A549 (cell line): ENCODE measurements around the gene KANSL3. TPM values are rescaled to one million over a fixed set of nuclear protein-coding genes. Genes with fewer than 3 reads are reported as not detected.

ENCODE experiments used
- ATAC-seq, 2 experiments: fragments of 200-7000 bp in 1 of 2; fragments of >200 bp in 1 of 2; cut with Nextera tagmentation in 1 of 2; cut with Tn5 transposase in 1 of 2; 3 replicates each; pipeline versions ENCODE4 v1.8.0 to v1.9.1; 2018 to 2020; ENCODE audit warnings: mild to moderate bottlenecking in 1 of 2, moderate library complexity in 1 of 2
- CTCF ChIA-PET: fragments of 300-600 bp; sonication (Branson Sonifier 250); formaldehyde crosslinking; extraction: SDS; loops from one replicate; lab custom pipeline; 2021; ENCODE audit warnings: antibody characterized with exemption, inconsistent platforms; lab: Yijun Ruan, JAX
- POLR2A ChIA-PET: fragments of 350-600 bp; formaldehyde crosslinking; extraction: SDS; loops from one replicate; lab custom pipeline; 2021; ENCODE audit warnings: antibody characterized with exemption, inconsistent platforms; lab: Yijun Ruan, JAX
- DNase-seq, 2 experiments: peaks; one replicate each; pipeline versions ENCODE4 v3.0.0 to v3.0.0-alpha.2; 2011 to 2016; ENCODE audit warnings: low read depth in 1 of 2, low spot score in 1 of 2
- FAIRE-seq: peaks from 2 replicates; lab custom pipeline; 2011; peaks lifted over from hg19 to GRCh38; lab: Jason Lieb, UNC
- H3K27ac ChIP-seq, 2 experiments: fragments of >200 bp; sonication (Bioruptor Twin); formaldehyde crosslinking; 3 replicates each; pipeline ENCODE4 v1.5.1; 2016 to 2017
- H3K4me1 ChIP-seq: fragments of >200 bp; sonication (Bioruptor Twin); formaldehyde crosslinking; 3 replicates; pipeline ENCODE4 v1.6.1; 2016
- H3K4me2 ChIP-seq: fragments of >200 bp; sonication (Bioruptor Twin); formaldehyde crosslinking; 3 replicates; pipeline ENCODE4 v1.6.1; 2016
- H3K4me3 ChIP-seq: fragments of >200 bp; sonication (Bioruptor Twin); formaldehyde crosslinking; 3 replicates; pipeline ENCODE4 v1.5.1; 2016
- H3K9me3 ChIP-seq: fragments of >200 bp; sonication (Bioruptor Twin); formaldehyde crosslinking; 3 replicates; pipeline ENCODE4 v1.6.1; 2016
- BCL3 ChIP-seq: fragments of >200 bp; sonication (Bioruptor Twin); formaldehyde crosslinking; IDR thresholded peaks from 3 replicates; pipeline ENCODE4 v1.6.1; 2016
- BHLHE40 ChIP-seq: IDR thresholded peaks from 2 replicates; pipeline ENCODE4 v1.6.1; 2012; ENCODE audit warnings: low read depth, low read length, inconsistent platforms
- CBX8 ChIP-seq: fragments of 200-600 bp; sonication (generic); IDR thresholded peaks from 2 replicates; pipeline ENCODE4 v1.6.1; 2016
- CEBPB ChIP-seq, 2 experiments: fragments of >200 bp in 1 of 2; sonication (Bioruptor Twin) in 1 of 2; formaldehyde crosslinking in 1 of 2; IDR thresholded peaks; 2 replicates each; pipeline ENCODE4 v1.6.1; 2012 to 2016
- CHD2 ChIP-seq: fragments of 150-350 bp; IDR thresholded peaks from 2 replicates; pipeline ENCODE4 v1.6.1; 2014; ENCODE audit warnings: low read length; ENCODE audit not compliant: partially characterized antibody
- CHD4 ChIP-seq: fragments of 200-600 bp; sonication (generic); IDR thresholded peaks from 2 replicates; pipeline ENCODE4 v1.6.1; 2016; ENCODE audit warnings: antibody characterized with exemption, mild to moderate bottlenecking, borderline replicate concordance
- EHF ChIP-seq: fragments of 250-450 bp; sonication (Bioruptor Pico); IDR thresholded peaks from 2 replicates; pipeline ENCODE4 v1.5.0; 2020; ENCODE audit warnings: mild to moderate bottlenecking
- EHMT2 ChIP-seq: fragments of 200-600 bp; sonication (generic); IDR thresholded peaks from 2 replicates; pipeline ENCODE4 v1.6.1; 2016; ENCODE audit warnings: antibody characterized with exemption, low read depth, mild to moderate bottlenecking, moderate library complexity
- FOXS1 ChIP-seq: fragments of 250-450 bp; sonication (Bioruptor Pico); IDR thresholded peaks from 2 replicates; pipeline ENCODE4 v1.5.0; 2020; ENCODE audit warnings: mild to moderate bottlenecking, moderate library complexity
- GATA3 ChIP-seq: IDR thresholded peaks from 2 replicates; pipeline ENCODE4 v1.6.1; 2012; ENCODE audit warnings: borderline replicate concordance
- HDAC2 ChIP-seq: fragments of 200-600 bp; sonication (generic); IDR thresholded peaks from 2 replicates; pipeline ENCODE4 v1.6.1; 2016
- HOXB5 ChIP-seq: fragments of 250-450 bp; sonication (Bioruptor Pico); IDR thresholded peaks from 2 replicates; pipeline ENCODE4 v1.5.0; 2020; ENCODE audit warnings: mild to moderate bottlenecking, moderate library complexity
- JUN ChIP-seq, 2 experiments: fragments of >200 bp; sonication (Bioruptor Twin); formaldehyde crosslinking; IDR thresholded peaks; 2 replicates in 1 of 2; 3 replicates in 1 of 2; pipeline ENCODE4 v1.6.1; 2016 to 2017
- JUNB ChIP-seq: fragments of >200 bp; sonication (Bioruptor Twin); formaldehyde crosslinking; IDR thresholded peaks from 2 replicates; pipeline ENCODE4 v1.6.1; 2016
- KDM5A ChIP-seq: fragments of 200-600 bp; sonication (generic); IDR thresholded peaks from 2 replicates; pipeline ENCODE4 v1.6.1; 2016; ENCODE audit warnings: antibody characterized with exemption, mild to moderate bottlenecking
- MAX ChIP-seq: IDR thresholded peaks from 2 replicates; pipeline ENCODE4 v1.6.1; 2012
- NFE2L2 ChIP-seq: fragments of 150-350 bp; conservative IDR thresholded peaks from 2 replicates; pipeline ENCODE4 v1.6.1; 2014; ENCODE audit warnings: low read length
- NR3C1 ChIP-seq: fragments of >200 bp; sonication (Bioruptor Twin); formaldehyde crosslinking; IDR thresholded peaks from 3 replicates; pipeline ENCODE4 v1.6.1; 2017
- PBX3 ChIP-seq: IDR thresholded peaks from 2 replicates; pipeline ENCODE4 v1.6.1; 2012
- PHF8 ChIP-seq: fragments of 200-600 bp; sonication (generic); IDR thresholded peaks from 2 replicates; pipeline ENCODE4 v1.6.1; 2016; ENCODE audit warnings: low read depth, mild to moderate bottlenecking, antibody characterized with exemption, moderate library complexity, borderline replicate concordance
- RAD21 ChIP-seq, 2 experiments: fragments of >200 bp in 1 of 2; sonication (Bioruptor Twin) in 1 of 2; formaldehyde crosslinking in 1 of 2; IDR thresholded peaks in 1 of 2; conservative IDR thresholded peaks in 1 of 2; 2 replicates in 1 of 2; 3 replicates in 1 of 2; pipeline ENCODE4 v1.6.1; 2012 to 2018; ENCODE audit warnings: inconsistent platforms in 1 of 2
- RARB ChIP-seq: fragments of 250-450 bp; sonication (Bioruptor Pico); IDR thresholded peaks from 2 replicates; pipeline ENCODE4 v1.8.0; 2021; ENCODE audit warnings: mild to moderate bottlenecking, moderate library complexity
- RCOR1 ChIP-seq: fragments of 150-350 bp; IDR thresholded peaks from 2 replicates; pipeline ENCODE4 v1.6.1; 2014; ENCODE audit warnings: antibody characterized with exemption, low read length, low read depth
- REST ChIP-seq: fragments of 200-600 bp; sonication (generic); IDR thresholded peaks from 2 replicates; pipeline ENCODE4 v1.6.1; 2016; ENCODE audit warnings: antibody characterized with exemption, mild to moderate bottlenecking, moderate library complexity
- RNF2 ChIP-seq: fragments of 200-600 bp; sonication (generic); IDR thresholded peaks from 2 replicates; pipeline ENCODE4 v1.6.1; 2016; ENCODE audit warnings: low read depth, mild to moderate bottlenecking, antibody characterized with exemption, moderate library complexity, borderline replicate concordance
- SMC3 ChIP-seq: fragments of >200 bp; sonication (Bioruptor Twin); formaldehyde crosslinking; IDR thresholded peaks from 3 replicates; pipeline ENCODE4 v1.6.1; 2018; ENCODE audit warnings: inconsistent platforms
- TFCP2L1 ChIP-seq: fragments of 250-450 bp; sonication (Bioruptor Pico); IDR thresholded peaks from 2 replicates; pipeline ENCODE4 v1.5.0; 2021; ENCODE audit warnings: mild to moderate bottlenecking
- TP53 ChIP-seq: fragments of 250-450 bp; sonication (Bioruptor Pico); IDR thresholded peaks from 2 replicates; pipeline ENCODE4 v1.5.0; 2021; ENCODE audit warnings: mild to moderate bottlenecking, moderate library complexity
- ZC3H11A ChIP-seq: fragments of 450-650 bp; IDR thresholded peaks from 2 replicates; pipeline ENCODE4 v1.6.1; 2014; ENCODE audit warnings: antibody characterized with exemption, mild to moderate bottlenecking
- ZFP36 ChIP-seq: fragments of 450-650 bp; IDR thresholded peaks from 2 replicates; pipeline ENCODE4 v1.6.1; 2014; ENCODE audit warnings: borderline replicate concordance; ENCODE audit not compliant: partially characterized antibody
- ZNF302 ChIP-seq: fragments of 250-450 bp; sonication (Bioruptor Pico); IDR thresholded peaks from 2 replicates; pipeline ENCODE4 v1.9.0; 2021; ENCODE audit warnings: inconsistent platforms, mild to moderate bottlenecking, moderate library complexity
- WGBS: methylation state at CpG from one replicate; pipeline ENCODE4 v1.1.6; 2017; ENCODE audit errors: missing lambda C conversion rate; 5-methylcytosine and 5-hydroxymethylcytosine counted together
- polyA plus RNA-seq, 4 experiments: library from polyadenylated mRNA; depleted of rRNA in 3 of 4; stranded (reverse); fragments of >200 nt; fragmentation: RNase III in 1 of 4; extraction: RNeasy Plus Mini Kit Qiagen cat#74134 plus additional on column Dnase treatment in 1 of 4; gene quantifications; 2 replicates in 3 of 4; 3 replicates in 1 of 4; pipeline ENCODE4 v1.2.3, GENCODE V29; 2011 to 2017

KANSL3 gene
- polyA plus RNA-seq, 2 of the 4 experiments (the other 2 are of a cell fraction) = 23.0 to 25.2 TPM

GRCh38 chr2:96599941-96600340 is 38.2 kb downstream of the KANSL3 start:
- ChIA-PET POLR2A (no interaction called here), CTCF (interaction anchor here (0.7 to 2.7 kb wide), 5 partner anchors 8 to 217 kb away, joined by 3 to 10 read pairs (median 4); partner anchors contain the start of gene CNNM3)
- no peak for TF ChIP-seq JUN (IDR thresholded peaks at IDR 0.05)
- no peak for TF ChIP-seq FOXS1
- no peak for TF ChIP-seq ZC3H11A
- no peak for TF ChIP-seq REST
- TF ChIP-seq KDM5A = no peak
- TF ChIP-seq ZNF302 (CRISPR knock-in tag) = no peak
- no peak for TF ChIP-seq BCL3
- no peak for TF ChIP-seq CHD2
- TF ChIP-seq RCOR1 = no peak
- no peak for TF ChIP-seq TFCP2L1 (CRISPR knock-in tag)
- TF ChIP-seq RNF2 = no peak
- no peak for TF ChIP-seq EHF (CRISPR knock-in tag)
- no peak for TF ChIP-seq PBX3
- no peak for TF ChIP-seq BHLHE40
- TF ChIP-seq CHD4 = no peak
- TF ChIP-seq GATA3 = no peak
- 94% methylated on average over 2 of the region's 2 CpGs for WGBS
- Histone ChIP-seq H3K9me3 (no peaks in the 10 kb centered on the region), H3K4me3 (no peak overlapping the region), H3K27ac (no peak overlapping the region), H3K4me2 (no peak overlapping the region), H3K4me1 (peaks cover 10% of the 10 kb centered on the region; the same call in 2 of the 3 replicates)
- DNase-seq (no peak), ATAC-seq (no peak), FAIRE-seq (no peak)

- no peaks in the 10 kb centered on the region for H3K9me3 ChIP-seq
- no peak overlapping the region for H3K4me2 ChIP-seq
- ChIA-PET CTCF (interaction anchor here (1.8 kb wide), 1 partner anchor 48 kb away, joined by 3 read pairs; no protein-coding TSS in a partner anchor), POLR2A (no interaction called here)
- ATAC-seq (no peak), DNase-seq (no peak), FAIRE-seq (no peak)
- peaks cover 2% of the 10 kb centered on the region; the same call in 2 of the 3 replicates for H3K4me1 ChIP-seq
- TF ChIP-seq NFE2L2 (no peak), ZFP36 (no peak), MAX (no peak), RARB (CRISPR knock-in tag) (no peak), PHF8 (no peak), TP53 (CRISPR knock-in tag) (no peak), HOXB5 (CRISPR knock-in tag) (no peak), JUNB (no peak), CEBPB (IDR thresholded peaks at IDR 0.05) (no peak), EHMT2 (no peak), CBX8 (no peak), HDAC2 (no peak), SMC3 (no peak), KDM5A (no peak), NR3C1 (no peak), RCOR1 (no peak), RAD21 (conservative IDR thresholded peaks at IDR 0.05 in 1 of 2, IDR thresholded peaks at IDR 0.05 in 1 of 2) (no peak), CHD2 (no peak)
- H3K27ac ChIP-seq = no peak overlapping the region
- no peak overlapping the region for H3K4me3 ChIP-seq
Observed at GRCh38 chr2:96596596-96596995, 41.5 kb downstream of the KANSL3 start.
